Measurements from ENCODE around the gene ANKHD1. TPM values are rescaled to one million over a fixed set of nuclear protein-coding genes. Genes with fewer than 3 reads are reported as not detected.

The ANKHD1 gene
- total RNA-seq, 2 donors from 2014 or later: 85.6 to 95.9 TPM

- Histone ChIP-seq H3K27me3 (ENCODE audit: control insufficient read depth, insufficient read depth, low read length, poor library complexity, severe bottlenecking) (no peaks in the 10 kb centered on the region), H3K27ac (ENCODE audit: low read depth, low read length) (no peak overlapping the region), H3K9ac (ENCODE audit: extremely low read depth, low read length, poor library complexity, severe bottlenecking) (no peak overlapping the region), H3K36me3 (ENCODE audit: control insufficient read depth, insufficient read depth, low read length) (peaks cover 14% of the 10 kb centered on the region), H3K4me1 (ENCODE audit: control insufficient read depth, insufficient read depth, low read length) (no peaks in the 10 kb centered on the region), H3K9me3 (ENCODE audit: control insufficient read depth, low read length) (no peaks in the 10 kb centered on the region), H3K4me3 (ENCODE audit: low read length) (no peak overlapping the region)
- Mint-ChIP-seq H3K4me3 (no peak overlapping the region), H3K4me1 (peaks cover 4% of the 10 kb centered on the region), H3K27ac (no peak overlapping the region), H3K36me3 (ENCODE audit: low read depth) (peaks cover 18% of the 10 kb centered on the region), H3K27me3 (ENCODE audit: insufficient read depth) (no peaks in the 10 kb centered on the region), H3K9me3 (peaks cover 1% of the 10 kb centered on the region)
- TF ChIP-seq, protein P1, sequence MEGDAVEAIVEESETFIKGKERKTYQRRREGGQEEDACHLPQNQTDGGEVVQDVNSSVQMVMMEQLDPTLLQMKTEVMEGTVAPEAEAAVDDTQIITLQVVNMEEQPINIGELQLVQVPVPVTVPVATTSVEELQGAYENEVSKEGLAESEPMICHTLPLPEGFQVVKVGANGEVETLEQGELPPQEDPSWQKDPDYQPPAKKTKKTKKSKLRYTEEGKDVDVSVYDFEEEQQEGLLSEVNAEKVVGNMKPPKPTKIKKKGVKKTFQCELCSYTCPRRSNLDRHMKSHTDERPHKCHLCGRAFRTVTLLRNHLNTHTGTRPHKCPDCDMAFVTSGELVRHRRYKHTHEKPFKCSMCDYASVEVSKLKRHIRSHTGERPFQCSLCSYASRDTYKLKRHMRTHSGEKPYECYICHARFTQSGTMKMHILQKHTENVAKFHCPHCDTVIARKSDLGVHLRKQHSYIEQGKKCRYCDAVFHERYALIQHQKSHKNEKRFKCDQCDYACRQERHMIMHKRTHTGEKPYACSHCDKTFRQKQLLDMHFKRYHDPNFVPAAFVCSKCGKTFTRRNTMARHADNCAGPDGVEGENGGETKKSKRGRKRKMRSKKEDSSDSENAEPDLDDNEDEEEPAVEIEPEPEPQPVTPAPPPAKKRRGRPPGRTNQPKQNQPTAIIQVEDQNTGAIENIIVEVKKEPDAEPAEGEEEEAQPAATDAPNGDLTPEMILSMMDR (conservative IDR thresholded peaks at IDR 0.05): no peak
- 100% methylated on average over 1 of the region's 1 CpG; no CpG with 5 or more reads in 1 of the 2 experiments for WGBS, 2 experiments (ENCODE audit: insufficient coverage in 1 of 2, insufficient read length in 1 of 2)
- DNase-seq: no peak
These were observed 11.6 kb downstream of the ANKHD1 start for GRCh38 chr5:140413230-140413629.

- H3K27me3 ChIP-seq (ENCODE audit: control insufficient read depth, insufficient read depth, low read length, poor library complexity, severe bottlenecking): no peaks in the 10 kb centered on the region
- Mint-ChIP-seq H3K27ac (no peak overlapping the region), H3K36me3 (ENCODE audit: low read depth) (peaks cover 18% of the 10 kb centered on the region), H3K4me3 (no peak overlapping the region), H3K4me1 (peaks cover 19% of the 10 kb centered on the region), H3K9me3 (peaks cover 1% of the 10 kb centered on the region), H3K27me3 (ENCODE audit: insufficient read depth) (no peaks in the 10 kb centered on the region)
- no peak overlapping the region for H3K27ac ChIP-seq (ENCODE audit: low read depth, low read length)
- H3K4me1 ChIP-seq (ENCODE audit: control insufficient read depth, insufficient read depth, low read length): no peaks in the 10 kb centered on the region
- 88 to 95% methylated on average over 1 to 2 of the region's 2 CpGs for WGBS, 2 experiments (ENCODE audit: insufficient coverage in 1 of 2, insufficient read length in 1 of 2)
- peaks cover 7% of the 10 kb centered on the region for H3K36me3 ChIP-seq (ENCODE audit: control insufficient read depth, insufficient read depth, low read length)
- H3K4me3 ChIP-seq (ENCODE audit: low read length): no peak overlapping the region
- no peak for DNase-seq
- no peaks in the 10 kb centered on the region for H3K9me3 ChIP-seq (ENCODE audit: control insufficient read depth, low read length)
- TF ChIP-seq, protein P1 (conservative IDR thresholded peaks at IDR 0.05): no peak
- H3K9ac ChIP-seq (ENCODE audit: extremely low read depth, low read length, poor library complexity, severe bottlenecking): no peak overlapping the region
These were observed 15.6 kb downstream of the ANKHD1 start for GRCh38 chr5:140417235-140417634.

DNA sequence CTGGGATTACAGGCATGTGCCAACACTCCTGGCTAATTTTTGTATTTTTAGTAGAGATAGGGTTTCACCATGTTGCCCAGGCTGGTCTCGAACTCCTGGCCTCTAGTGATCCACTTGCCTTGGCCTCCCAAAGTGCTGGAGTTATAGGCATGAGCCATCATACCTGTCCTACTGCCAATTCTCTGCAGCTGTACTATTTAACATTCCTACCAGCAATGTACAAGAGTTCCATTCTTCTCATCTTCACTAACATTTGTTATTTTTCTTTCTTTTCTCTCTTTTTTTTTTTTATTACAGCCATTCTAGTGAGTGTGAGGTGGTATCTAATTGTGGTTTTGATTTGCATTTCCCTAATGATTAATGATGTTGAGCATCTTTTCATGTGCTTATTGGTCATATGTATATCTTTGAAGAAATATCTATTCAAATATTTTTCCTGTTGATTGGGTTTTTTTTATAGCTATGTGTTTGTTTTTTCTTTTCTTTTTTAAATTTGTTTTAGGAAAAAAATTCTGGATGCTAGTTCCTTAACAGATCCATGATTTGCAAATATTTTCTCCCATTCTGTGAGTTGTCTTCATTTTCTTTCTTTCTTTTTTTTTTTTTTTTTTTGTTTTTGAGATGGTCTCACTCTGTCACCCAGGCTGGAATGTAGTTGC lies 17.4 kb downstream of the ANKHD1 start:
- H3K4me1 ChIP-seq (ENCODE audit: control insufficient read depth, insufficient read depth, low read length): no peaks in the 10 kb centered on the region
- Mint-ChIP-seq H3K4me1 (peaks cover 19% of the 10 kb centered on the region), H3K36me3 (ENCODE audit: low read depth) (peaks cover 15% of the 10 kb centered on the region), H3K27me3 (ENCODE audit: insufficient read depth) (no peaks in the 10 kb centered on the region), H3K4me3 (no peak overlapping the region), H3K27ac (no peak overlapping the region), H3K9me3 (peaks cover 1% of the 10 kb centered on the region)
- DNase-seq: no peak
- H3K9me3 ChIP-seq (ENCODE audit: control insufficient read depth, low read length): no peaks in the 10 kb centered on the region
- TF ChIP-seq, protein P1 (conservative IDR thresholded peaks at IDR 0.05): no peak
- WGBS, 2 experiments (ENCODE audit: insufficient coverage in 1 of 2, insufficient read length in 1 of 2): 90 to 100% methylated on average over 1 of the region's 1 CpG
- H3K9ac ChIP-seq (ENCODE audit: extremely low read depth, low read length, poor library complexity, severe bottlenecking): no peak overlapping the region
- no peak overlapping the region for H3K27ac ChIP-seq (ENCODE audit: low read depth, low read length)
- no peaks in the 10 kb centered on the region for H3K36me3 ChIP-seq (ENCODE audit: control insufficient read depth, insufficient read depth, low read length)
- no peaks in the 10 kb centered on the region for H3K27me3 ChIP-seq (ENCODE audit: control insufficient read depth, insufficient read depth, low read length, poor library complexity, severe bottlenecking)
- no peak overlapping the region for H3K4me3 ChIP-seq (ENCODE audit: low read length)

All from endodermal cell (in vitro differentiated cells).